RWPE2 (cell line): ENCODE measurements around the gene RABL6.
"Not testable (repeated sequence)": the region's sequence is repeated elsewhere in the genome, so short reads cannot be mapped to it uniquely, and the experiment has no call there.

Source experiments
- ATAC-seq: fragments of 200-7000 bp; cut with Tn5 transposase; 3 replicates; pipeline ENCODE4 v1.9.1; 2021; ENCODE audit warnings: low read depth
- DNase-seq: peaks from one replicate; pipeline ENCODE4 v3.0.0-alpha.2; 2020; ENCODE audit warnings: low spot score
- H3K27ac ChIP-seq: fragments of 450-650 bp; 2 replicates; pipeline ENCODE4 v1.5.1; 2017; ENCODE audit warnings: mild to moderate bottlenecking; ENCODE audit not compliant: poor library complexity, severe bottlenecking
- H3K27me3 ChIP-seq: fragments of 250-450 bp; sonication (Bioruptor Pico); 2 replicates; pipeline ENCODE4 v1.5.1; 2021; ENCODE audit warnings: mild to moderate bottlenecking, moderate library complexity; ENCODE audit not compliant: insufficient read depth, poor library complexity, severe bottlenecking
- H3K36me3 ChIP-seq: fragments of 250-450 bp; sonication (Bioruptor Pico); 2 replicates; pipeline ENCODE4 v1.5.1; 2020; ENCODE audit warnings: low read depth, mild to moderate bottlenecking, moderate library complexity
- H3K4me1 ChIP-seq: fragments of 250-450 bp; sonication (Bioruptor Pico); 2 replicates; pipeline ENCODE4 v1.5.1; 2021; ENCODE audit warnings: mild to moderate bottlenecking, moderate library complexity; ENCODE audit not compliant: insufficient read depth, poor library complexity, severe bottlenecking
- H3K4me3 ChIP-seq: fragments of 250-450 bp; sonication (Bioruptor Pico); 2 replicates; pipeline ENCODE4 v1.5.1; 2021; ENCODE audit warnings: mild to moderate bottlenecking, moderate library complexity; ENCODE audit not compliant: severe bottlenecking
- H3K9me3 ChIP-seq: fragments of 250-450 bp; sonication (Bioruptor Pico); 2 replicates; pipeline ENCODE4 v1.5.1; 2021; ENCODE audit warnings: mild to moderate bottlenecking, moderate library complexity; ENCODE audit not compliant: severe bottlenecking
- TF ChIP-seq, protein P1 (sequence below): fragments of 450-650 bp; IDR thresholded peaks from one replicate; pipeline ENCODE4 v1.5.1; 2017; ENCODE audit warnings: mild to moderate bottlenecking, moderate library complexity; ENCODE audit not compliant: poor library complexity, severe bottlenecking

RABL6 gene

DNA sequence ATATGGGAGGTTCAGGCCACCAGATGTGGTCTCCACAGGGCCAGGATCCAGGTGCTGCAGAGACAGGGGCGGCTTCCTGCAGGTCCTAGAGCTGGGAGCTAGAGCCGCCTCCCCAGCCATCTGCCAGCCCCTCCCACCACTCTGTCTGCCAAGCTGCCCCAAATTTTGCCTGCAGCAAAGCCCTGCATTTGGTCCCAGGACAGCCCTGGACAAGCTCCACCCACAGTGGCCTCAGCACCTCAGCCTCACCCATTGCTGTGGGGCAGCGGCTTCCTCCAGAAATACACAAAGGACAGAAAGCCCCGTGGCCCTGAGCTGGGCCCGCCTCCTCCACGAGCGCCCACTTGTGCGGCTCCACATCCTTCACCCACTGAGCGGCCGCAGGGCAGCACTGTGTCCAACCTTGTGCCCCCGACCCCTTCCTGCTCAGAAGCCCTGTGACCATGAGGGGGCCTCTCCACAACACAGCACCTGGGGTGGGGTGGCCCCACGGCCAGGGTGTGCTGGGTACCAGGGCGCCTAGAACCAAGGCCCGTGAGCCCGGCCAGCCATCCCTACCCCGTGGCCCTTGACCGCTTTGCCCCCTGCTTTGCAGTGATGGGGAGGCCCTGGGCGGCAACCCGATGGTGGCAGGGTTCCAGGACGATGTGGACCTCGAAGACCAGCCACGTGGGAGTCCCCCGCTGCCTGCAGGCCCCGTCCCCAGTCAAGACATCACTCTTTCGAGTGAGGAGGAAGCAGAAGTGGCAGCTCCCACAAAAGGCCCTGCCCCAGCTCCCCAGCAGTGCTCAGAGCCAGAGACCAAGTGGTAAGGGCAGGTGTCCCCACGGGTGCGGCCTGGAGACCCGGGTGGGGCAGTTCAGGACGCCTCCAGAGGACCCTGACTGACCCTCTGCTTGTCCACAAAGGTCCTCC lies 30.8 kb downstream of the RABL6 start:
- Histone ChIP-seq H3K9me3 (no peaks in the 10 kb centered on the region), H3K27ac (no peak overlapping the region), H3K4me1 (no peaks in the 10 kb centered on the region), H3K4me3 (no peak overlapping the region), H3K27me3 (peaks cover 1% of the 10 kb centered on the region), H3K36me3 (no peaks in the 10 kb centered on the region)
- no peak for ATAC-seq
- DNase-seq = no peak
- TF ChIP-seq, protein P1, sequence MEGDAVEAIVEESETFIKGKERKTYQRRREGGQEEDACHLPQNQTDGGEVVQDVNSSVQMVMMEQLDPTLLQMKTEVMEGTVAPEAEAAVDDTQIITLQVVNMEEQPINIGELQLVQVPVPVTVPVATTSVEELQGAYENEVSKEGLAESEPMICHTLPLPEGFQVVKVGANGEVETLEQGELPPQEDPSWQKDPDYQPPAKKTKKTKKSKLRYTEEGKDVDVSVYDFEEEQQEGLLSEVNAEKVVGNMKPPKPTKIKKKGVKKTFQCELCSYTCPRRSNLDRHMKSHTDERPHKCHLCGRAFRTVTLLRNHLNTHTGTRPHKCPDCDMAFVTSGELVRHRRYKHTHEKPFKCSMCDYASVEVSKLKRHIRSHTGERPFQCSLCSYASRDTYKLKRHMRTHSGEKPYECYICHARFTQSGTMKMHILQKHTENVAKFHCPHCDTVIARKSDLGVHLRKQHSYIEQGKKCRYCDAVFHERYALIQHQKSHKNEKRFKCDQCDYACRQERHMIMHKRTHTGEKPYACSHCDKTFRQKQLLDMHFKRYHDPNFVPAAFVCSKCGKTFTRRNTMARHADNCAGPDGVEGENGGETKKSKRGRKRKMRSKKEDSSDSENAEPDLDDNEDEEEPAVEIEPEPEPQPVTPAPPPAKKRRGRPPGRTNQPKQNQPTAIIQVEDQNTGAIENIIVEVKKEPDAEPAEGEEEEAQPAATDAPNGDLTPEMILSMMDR = no peak

DNA sequence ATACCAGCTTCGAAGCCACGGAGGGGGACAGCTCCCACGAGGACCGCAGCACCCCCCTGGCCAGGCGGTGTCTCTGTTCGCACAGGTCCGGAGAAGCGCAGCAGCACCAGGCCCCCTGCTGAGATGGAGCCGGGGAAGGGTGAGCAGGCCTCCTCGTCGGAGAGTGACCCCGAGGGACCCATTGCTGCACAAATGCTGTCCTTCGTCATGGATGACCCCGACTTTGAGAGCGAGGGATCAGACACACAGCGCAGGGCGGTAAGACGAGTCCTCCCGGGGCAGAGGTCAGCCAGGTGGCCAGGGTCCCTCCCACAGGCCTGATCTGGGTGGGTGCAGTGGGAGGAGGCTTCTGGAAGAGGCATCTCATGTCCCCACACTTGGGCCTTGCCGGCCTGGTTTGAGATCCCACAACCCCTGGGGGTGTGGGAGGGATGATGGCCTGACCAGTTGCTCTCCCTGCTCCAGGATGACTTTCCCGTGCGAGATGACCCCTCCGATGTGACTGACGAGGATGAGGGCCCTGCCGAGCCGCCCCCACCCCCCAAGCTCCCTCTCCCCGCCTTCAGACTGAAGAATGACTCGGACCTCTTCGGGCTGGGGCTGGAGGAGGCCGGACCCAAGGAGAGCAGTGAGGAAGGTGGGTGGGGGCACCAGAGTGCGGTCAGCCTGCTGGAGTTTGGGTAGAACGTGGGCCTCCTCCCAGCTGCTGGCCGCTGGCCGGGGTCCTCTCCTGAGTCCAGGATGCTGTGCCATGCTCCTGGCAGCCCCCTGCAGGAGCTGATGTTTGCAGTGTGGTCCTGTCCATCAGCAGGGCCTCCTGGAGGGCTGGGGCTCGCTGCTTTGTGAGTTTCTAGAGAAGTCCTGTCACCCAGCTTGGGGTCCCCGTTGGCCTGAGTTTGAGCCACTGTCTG lies 31.7 kb downstream of the RABL6 start:
- ATAC-seq = no peak
- no peak for DNase-seq
- Histone ChIP-seq H3K9me3 (no peaks in the 10 kb centered on the region), H3K4me1 (no peaks in the 10 kb centered on the region), H3K27me3 (peaks cover 10% of the 10 kb centered on the region), H3K4me3 (no peak overlapping the region), H3K27ac (no peak overlapping the region), H3K36me3 (no peaks in the 10 kb centered on the region)
- TF ChIP-seq, protein P1 = no peak

DNA sequence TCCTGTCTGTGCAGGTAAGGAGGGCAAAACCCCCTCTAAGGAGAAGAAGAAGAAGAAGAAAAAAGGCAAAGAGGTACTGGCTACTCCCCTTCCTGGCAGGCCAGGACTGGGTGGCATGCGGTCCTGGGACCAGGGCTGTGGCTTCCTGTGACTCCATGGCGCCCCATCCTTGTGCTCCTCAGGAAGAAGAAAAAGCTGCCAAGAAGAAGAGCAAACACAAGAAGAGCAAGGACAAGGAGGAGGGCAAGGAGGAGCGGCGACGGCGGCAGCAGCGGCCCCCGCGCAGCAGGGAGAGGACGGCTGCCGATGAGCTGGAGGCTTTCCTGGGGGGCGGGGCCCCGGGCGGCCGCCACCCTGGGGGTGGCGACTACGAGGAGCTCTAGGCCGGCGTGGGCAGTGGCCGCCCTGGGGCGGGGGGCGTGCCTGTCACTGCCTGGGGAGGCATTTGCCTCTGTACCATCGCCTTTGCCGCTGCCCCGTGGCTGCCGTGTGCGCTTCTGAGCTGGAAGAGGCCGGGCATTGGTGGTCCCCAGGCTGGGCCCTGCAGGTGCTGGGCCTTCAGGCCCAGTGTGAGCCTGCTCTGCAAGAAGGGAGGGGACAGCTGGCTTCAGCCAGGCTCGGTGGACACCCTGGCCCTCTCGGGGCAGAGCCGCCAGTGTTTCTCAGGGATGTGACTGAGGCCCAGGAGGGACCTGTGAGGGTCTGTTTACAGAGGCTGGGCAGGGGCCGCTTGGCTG lies 32.6 kb downstream of the RABL6 start:
- H3K27me3 ChIP-seq = peaks cover 12% of the 10 kb centered on the region
- no peak overlapping the region for H3K27ac ChIP-seq
- TF ChIP-seq, protein P1 = no peak
- ATAC-seq = no peak
- no peaks in the 10 kb centered on the region for H3K9me3 ChIP-seq
- no peaks in the 10 kb centered on the region for H3K4me1 ChIP-seq
- H3K4me3 ChIP-seq = no peak overlapping the region
- DNase-seq = no peak
- H3K36me3 ChIP-seq = no peaks in the 10 kb centered on the region

DNA sequence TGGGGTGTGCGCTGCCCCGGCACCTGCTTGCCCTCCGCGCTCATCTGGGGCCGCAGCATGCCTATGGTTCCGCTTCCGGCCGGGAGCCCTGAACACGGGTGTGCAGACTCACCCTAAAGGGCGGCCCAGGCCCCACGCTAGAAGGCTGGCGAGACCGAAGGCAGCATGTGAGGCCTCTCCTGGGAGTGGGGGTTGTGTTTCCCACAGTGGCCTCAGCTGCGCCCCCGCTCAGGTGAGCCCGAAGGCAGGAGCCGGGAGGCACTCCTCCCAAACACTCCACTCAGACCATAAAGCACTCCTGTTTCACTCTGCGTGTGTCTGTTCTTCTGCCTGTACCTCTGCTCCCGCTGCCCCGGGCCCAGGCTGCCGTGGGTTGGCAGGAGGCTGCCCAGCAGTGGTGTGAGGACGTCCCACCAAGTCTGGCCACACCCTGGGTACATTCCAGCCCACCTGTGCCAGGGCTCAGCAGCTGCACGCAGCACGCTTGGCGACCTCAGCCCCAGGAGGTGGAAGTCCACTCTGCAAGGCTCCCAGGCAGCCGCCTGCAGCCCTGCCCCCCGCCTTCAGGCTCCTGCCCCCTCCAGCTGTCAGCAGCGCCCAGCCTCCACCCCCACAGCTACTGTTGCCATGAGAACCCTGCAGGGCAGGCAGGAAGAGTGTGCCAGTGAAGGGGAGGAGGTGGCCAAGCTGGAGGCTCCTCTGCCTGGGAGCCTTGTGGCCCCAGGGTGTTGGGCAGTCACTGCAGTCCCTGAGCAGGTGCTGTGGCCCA lies 33.3 kb downstream of the RABL6 start:
- H3K27ac ChIP-seq = no peak overlapping the region
- TF ChIP-seq, protein P1 = no peak
- no peaks in the 10 kb centered on the region for H3K9me3 ChIP-seq
- no peaks in the 10 kb centered on the region for H3K4me1 ChIP-seq
- DNase-seq = no peak
- no peak overlapping the region for H3K4me3 ChIP-seq
- no peaks in the 10 kb centered on the region for H3K36me3 ChIP-seq
- peak; percentile 22 for ATAC-seq
- H3K27me3 ChIP-seq = peaks cover 18% of the 10 kb centered on the region

DNA sequence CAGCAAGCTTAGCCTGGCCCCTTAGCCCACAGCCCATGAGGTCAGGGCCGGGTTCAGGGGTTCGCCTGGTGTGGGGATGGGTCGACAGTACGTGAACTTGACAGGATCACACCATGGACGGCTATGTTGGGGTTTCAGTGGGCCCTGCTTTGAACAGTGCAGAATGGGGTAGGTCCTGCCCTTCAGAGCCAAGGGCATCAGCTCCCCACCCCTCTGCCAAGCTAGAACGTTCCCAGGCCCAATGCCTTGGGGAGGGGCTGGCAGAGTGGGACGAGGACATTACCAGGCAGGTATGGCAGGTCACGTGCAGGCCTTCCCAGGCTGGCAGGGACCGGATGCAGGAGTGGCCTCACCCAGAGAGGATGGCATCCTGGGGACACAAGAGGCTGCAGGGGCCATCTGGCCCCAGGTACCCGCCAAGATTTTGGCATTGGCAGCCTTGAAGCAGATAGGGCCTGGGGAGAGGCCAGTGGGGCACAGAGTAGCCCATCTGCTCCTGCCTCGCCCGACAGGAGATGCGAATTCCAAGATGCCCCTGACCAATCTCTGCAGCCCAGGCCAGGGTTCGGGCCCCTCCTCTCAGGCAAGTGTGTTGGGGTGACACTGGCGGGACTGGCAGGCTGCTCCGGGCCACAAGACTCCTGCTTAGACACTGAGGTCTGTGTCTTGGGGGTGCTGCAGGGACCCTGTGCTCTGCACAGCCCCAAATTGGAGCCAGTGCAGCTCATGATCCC lies 34.1 kb downstream of the RABL6 start:
- DNase-seq, H3K4me3 ChIP-seq, H3K27ac ChIP-seq, ATAC-seq, H3K4me1 ChIP-seq, H3K9me3 ChIP-seq, H3K36me3 ChIP-seq: not testable (repeated sequence)
- H3K27me3 ChIP-seq = peaks cover 22% of the 10 kb centered on the region
